Right kidney (tissue), 1 donor: ENCODE data around the gene ZMYM4.

Experiments used
- DNase-seq: peaks from one replicate; pipeline ENCODE4 v3.0.0-alpha.2; 2016

The ZMYM4 gene

DNA sequence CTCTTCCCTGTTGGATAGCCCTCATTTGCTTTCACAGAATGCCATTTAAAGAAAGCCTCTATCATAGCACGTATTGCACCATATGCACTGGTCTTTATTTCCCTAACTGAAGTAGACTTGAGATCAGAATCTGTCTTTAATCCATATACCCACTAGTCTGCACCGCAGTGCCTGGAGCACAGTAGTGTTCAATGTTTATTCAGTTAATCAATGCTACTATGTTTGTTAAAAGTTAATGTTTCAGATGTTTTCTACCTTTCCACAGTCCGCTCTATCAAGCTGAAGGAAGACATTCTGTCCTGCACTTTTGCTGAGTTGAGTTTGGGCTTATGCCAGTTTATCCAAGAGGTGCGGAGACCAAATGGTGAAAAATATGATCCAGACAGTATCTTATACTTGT, 139.2 kb downstream of the ZMYM4 start:
- no peak for DNase-seq

DNA sequence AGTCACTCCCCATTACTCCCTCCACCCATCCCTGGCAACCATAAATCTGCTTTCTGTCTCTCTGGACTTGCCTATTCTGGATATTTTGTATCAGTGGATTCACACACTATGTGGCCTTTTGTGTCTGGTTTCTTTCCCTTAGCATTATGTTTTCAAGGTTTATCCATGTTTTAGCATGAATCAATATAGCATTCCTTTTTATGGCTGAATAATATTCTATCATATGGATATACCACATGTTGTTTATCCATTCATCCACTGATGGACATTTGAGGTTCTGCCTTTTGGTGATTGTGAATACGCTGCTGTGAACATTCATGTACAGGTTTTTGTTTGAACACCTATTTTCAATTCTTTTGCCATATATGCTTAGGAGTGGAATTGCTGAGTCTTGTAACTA, 140.4 kb downstream of the ZMYM4 start:
- DNase-seq = no peak

DNA sequence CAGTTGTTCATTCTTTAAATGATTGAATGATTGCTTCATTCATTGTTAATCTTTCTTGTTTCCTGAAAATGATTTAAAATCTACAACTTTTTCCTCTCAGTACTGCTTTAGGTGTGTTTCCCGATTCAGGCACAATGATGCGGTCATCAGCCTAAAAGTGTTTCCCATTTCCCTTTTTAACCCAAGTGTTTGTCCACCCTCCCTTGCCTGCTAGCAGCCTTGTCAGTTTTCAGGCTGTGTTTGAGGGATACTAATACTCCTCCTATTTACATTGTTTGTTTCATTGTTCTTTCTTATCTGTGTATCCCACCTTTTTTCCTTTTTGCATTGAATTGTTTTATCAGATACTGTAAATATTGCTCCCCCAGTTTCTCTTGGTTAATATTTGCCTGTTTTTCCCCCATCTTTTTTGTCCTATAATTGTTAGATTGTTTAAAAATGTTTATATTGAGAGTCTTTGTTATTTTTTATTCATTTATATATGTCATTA, 157.6 kb downstream of the ZMYM4 start:
- no peak for DNase-seq

DNA sequence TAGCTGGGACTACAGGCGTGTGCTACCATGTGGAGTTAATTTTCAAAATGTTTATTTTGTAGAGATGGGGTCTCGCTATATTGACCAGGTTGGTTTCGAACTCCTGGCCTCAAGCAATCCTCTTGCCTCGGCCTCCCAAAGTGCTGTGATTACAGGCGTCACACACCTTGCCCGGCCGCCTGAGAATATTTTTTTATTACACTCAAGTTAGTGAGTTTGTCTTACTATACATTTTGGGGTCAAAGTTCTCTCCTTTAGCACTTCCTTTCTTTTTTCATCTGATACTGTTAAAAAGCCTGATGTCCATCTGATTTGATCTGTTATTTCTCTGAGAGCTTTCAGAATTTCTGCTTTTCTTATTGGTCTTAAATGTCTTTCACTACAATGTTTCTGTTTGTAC, 159.9 kb downstream of the ZMYM4 start:
- DNase-seq = no peak

DNA sequence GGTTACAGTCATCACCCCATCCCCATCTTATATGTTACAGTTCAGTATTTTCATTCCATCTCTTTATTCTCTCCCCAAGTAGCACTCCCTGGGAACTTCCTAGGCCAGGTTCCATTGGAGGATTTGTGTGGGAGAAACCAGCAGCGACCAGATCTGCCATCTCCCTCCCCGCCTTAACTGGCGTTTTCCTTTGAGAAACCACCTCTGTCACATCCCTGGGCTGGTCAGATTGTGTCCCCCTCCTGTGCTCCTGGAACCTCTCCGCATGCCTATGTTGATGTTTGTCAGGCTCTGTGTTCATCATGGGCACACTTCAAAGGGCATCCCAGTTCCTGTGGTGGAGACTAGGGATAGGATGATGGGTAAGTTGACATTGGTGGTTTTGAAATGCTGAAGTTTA, 162.3 kb downstream of the ZMYM4 start:
- no peak for DNase-seq

DNA sequence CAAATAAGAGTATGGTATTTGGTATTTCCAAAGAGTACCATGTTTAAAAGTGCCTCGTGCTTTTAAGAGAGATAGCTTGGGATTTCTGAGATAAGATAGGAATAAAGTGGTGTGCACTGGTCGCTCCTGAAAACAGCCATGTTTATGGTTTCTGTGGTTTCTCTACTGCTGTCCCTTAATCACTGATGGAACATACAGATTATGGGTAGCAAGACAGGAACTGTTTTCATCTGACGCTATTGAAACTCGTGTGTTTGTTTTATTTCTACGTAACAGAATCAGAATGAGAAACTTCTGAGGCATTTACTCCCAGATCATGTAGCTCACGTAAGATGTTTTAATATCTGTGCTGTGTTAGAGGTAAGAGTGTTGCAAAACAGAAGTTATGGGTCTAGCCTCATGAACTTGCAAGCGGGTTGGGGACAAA, 162.7 kb downstream of the ZMYM4 start:
- no peak for DNase-seq

DNA sequence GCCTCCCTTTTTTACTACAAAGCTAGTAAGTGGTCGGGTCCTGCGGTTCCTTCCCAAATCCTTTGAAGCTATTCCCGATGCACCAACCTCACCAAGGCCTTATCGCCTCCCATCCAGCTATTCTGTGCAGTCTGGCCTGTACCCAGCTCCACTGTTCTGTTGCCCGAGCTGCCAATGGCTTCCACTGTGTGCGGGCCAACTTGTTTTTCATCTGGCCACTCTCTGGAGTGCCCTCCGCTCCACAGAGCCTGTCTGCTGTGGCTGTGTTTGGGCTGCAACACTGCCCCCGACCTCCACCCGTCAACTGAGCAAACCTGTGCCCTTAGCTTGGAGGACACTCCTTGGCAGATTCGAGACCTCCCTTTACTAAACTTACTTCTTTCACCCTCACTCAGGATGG, 163.7 kb downstream of the ZMYM4 start:
- no peak for DNase-seq

DNA sequence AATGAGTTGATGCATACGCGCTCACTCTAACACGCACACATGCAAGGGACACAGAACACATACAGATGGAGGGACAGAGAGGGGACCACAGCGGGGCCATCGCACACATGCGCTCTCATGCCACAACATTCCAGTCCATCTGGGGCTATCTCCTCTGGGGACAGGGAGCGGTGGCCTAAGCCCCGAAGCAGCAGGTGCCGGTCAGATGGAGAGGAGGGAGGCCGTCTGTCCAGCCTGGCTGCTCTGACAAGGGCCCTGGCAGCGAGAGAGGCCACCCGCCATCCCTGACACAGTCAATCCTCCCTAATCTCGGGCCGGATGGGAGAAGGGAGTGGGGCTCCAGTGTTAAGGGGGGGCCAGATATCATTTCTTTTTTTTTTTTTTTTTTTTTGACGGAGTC, 165.2 kb downstream of the ZMYM4 start:
- no peak for DNase-seq

DNA sequence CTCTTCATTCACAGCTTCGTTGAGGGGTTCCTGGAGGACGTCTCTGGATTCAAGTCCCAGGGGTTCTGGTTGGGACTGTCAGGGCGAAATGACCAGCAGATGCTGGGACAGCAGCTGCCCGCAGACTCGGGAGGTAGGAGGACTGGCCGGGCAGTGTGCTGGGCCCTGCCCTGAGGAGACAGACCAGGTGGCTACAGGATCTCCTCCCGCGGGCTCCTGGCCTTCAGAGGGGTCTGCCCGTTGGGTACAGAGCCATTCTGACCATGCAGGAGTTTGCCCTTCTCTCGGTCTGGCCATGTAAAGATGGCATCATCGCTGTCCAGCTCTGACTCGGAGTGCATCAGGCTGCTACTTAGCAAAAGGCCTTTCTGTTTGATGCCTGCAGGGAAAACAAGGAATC, 166.2 kb downstream of the ZMYM4 start:
- no peak for DNase-seq

DNA sequence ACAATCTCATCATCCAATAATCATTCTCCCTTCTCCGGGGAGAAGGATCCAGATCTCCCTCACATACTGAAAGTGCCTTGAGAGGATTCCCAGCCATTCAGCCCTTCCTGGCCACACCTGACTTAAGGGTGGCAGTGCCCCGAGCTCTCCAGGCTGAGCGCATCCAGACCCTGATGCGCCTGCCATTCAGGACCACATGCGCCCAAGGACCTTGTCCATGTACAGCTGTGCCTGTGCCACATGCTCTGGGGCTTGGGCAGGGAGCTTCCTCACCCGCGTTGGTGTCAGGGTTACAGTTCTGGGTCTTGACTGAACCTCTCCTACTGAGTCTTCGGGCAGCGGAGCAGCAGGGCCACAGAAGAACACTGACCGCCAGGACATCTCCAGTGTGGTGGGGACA, 167.6 kb downstream of the ZMYM4 start:
- no peak for DNase-seq

DNA sequence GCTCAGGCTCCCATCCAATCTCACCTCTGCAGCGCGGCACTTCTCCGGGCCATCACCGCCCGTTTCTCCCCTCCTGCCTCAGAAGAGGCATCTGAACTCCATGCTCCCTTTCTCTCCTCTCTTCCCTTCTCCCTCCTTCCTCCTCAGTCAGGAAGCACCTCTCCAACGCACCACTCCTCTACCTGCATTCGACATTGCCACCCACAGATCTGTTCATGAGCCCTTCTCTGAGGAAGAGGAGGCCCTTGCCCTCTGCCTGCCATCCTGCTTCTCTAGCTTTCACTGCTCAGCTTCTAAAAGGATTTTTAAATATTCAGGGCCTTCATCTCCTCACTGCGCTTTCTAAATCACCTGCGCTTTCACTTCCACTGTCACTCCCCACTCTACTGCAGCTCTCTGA, 168.7 kb downstream of the ZMYM4 start:
- no peak for DNase-seq

DNA sequence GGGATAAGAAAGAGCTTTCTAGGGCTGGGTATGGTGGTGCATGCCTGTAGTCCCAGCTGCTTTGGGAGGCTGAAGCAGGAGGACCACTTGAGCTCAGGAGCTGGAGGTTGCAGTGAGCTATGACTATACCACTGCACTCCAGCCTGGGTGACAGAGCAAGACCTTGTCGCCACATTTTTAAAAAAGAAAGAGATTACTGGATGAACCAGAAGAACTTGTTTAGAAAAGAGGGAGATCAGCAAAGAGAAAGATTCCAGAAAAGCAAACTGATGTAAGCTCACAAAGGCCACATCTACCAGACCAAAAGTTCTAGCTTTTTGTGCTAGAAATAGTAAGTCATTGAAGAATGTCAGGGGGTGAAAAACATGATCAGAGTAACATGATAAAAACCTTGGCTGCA, 171.1 kb downstream of the ZMYM4 start:
- no peak for DNase-seq

DNA sequence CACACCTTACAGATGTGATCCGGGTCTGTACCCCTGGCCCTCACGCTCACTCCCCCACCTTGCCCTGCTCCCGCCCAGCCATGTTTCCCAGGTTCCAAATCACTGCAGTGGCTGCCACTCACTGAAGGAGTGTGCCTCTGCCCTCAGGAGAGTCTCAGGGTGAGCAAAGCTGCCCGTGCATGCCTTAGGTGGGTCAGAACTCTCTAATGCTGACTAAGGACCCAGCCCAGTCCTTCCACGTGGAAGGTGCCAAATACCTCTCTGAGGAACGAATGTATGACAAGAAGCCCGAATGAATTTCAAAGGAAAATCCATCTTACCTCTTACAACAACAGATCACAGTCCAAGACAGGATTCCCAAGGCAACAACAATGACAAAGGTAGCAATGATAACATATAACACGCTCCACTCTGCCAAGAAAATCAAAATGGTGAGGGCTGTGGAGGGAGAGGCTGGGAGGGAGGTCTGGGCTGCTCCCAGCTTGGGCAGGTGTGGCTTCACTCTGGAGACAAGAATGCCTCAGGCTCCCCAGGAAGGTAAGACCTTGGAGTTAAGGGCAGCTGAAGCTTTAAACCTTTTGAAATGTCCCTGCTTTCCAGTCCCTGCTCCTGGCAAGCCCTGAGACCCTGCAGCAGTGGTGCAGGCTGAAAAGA, 173.5 kb downstream of the ZMYM4 start:
- DNase-seq = no peak

DNA sequence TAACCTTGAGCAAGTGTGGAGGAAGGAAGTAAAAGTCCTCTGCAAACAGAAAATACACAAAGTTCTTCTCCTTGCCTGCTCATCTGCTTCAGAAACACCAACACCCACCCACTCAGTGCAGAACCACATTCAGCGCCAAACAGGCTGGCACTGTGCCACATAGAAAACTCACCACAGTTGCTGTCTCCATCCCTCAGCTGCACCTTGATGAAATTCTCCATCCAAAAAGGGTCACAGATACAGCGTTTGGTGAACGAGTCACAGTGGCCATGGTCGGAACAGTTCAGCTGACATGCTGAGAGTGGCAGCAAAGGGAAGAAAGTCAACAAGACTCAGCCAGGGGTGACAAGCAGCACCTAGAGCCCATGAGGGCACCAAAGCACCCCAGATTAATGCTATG, 174.2 kb downstream of the ZMYM4 start:
- DNase-seq = no peak

DNA sequence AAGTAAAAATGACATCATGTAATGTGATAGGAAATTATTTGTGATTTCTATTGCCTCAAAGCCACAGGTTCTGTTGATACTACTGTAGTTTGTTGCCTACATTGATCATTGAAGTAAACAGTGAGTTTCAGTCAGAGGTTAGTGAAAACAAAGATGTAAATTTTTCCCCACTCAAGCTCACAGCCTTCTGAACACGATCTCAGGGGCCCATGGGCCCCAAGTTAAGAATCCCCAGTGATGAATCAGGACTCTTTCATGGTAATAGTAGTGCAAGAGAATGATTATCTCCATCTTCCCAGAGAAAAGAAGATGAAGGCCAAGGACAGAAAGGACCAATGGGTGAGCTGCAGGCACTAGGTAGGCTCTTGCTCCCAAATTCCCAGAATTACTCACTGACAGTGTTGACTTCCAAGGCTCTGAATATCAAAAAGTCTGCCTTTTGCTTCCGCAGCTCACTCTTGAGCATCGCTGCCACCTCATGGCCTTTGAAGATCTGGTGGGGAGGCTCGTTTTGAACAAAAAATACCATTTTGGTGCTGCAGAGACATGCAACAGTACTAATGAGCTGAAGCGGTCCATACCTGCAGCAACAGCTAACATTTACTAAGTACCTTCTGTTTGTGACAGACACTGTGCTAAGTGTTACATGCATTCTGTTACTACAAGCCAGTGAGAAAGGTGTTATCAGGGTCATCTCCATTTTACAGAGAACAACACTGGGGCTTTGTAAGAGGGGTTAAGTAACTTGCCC, 175.4 kb downstream of the ZMYM4 start:
- no peak for DNase-seq

DNA sequence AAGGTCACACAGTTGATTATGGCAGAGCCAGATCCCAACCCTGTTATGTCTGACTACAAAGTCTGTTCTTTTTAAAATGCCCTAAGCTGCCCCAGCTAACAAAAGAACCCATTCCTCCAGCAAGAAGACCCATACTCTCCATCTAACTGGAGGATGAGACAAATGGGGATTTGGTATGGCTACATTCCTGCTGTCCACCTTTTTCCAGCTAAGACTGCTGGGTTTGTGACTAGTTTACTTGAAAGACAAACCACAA, 175.9 kb downstream of the ZMYM4 start:
- no peak for DNase-seq

DNA sequence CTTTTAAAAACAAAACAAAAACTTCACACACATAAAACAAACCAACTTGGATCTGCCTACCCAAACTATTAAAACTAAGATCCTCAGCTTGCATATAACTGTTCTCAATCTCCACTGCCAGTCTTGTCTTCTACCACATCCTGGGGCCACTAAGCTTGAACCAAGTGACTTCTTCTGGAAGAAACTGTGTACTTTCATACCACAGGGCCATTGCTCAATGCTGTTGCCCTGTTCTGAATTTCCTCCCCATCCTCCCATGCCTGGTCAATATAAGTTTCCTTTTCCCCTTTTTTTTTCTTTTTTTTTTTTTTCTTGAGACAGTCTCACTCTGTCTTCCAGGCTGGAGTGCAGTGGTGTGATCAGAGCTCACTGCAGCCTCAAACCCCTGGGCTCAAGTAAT, 178.8 kb downstream of the ZMYM4 start:
- no peak for DNase-seq

DNA sequence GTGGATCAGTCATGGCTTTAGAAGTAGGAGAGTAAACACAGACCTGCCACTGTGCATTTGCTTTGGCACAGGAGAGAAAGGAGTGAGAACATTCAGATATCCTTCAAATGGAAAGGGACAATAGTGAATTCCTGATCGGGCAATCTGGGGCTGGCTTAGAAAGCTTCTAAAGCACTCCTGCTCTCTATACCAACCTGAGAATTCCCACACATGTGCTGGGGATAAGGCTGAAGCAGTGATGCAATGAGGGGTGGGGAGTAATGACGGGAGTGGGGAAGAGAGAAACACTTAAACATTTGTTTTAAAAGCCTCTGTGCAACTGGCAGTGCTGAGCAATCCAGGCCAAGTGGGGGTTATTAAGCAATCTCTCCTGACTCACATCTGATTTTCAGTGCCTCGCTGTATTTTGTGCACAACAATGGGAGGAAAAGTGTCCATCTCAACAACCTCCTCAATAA, 179.9 kb downstream of the ZMYM4 start:
- DNase-seq = no peak

DNA sequence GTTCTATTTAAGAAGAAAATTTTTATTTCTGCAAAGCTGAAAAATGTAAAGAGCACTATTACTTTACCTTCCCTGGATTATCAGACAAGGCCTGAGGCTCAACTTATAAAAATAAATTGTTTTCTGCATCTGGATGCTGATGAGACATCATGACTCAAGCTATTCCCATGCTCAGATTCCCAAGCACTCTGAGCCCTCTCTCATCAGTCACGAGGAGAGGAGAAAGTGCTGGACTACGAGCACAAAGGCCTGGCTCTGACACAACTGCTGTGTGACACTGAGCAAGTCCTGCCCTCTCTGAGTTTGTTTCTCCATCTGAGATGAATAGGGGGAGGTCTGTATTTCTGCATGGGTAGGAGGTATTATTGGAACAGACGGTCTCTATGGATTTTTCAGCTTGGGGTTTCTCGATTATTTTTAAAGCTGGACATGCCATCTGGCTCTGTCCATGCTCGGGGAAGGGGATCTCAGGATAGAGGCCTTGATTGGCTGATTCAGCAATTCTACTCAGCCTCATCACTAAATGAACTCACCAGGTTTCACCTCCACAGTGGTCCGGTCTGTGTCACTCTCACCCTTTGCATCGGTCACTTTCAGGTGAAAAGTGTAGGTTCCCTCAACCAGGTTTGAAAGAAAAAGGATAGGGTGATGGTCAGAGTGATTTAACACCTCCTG, 181.0 kb downstream of the ZMYM4 start:
- no peak for DNase-seq

DNA sequence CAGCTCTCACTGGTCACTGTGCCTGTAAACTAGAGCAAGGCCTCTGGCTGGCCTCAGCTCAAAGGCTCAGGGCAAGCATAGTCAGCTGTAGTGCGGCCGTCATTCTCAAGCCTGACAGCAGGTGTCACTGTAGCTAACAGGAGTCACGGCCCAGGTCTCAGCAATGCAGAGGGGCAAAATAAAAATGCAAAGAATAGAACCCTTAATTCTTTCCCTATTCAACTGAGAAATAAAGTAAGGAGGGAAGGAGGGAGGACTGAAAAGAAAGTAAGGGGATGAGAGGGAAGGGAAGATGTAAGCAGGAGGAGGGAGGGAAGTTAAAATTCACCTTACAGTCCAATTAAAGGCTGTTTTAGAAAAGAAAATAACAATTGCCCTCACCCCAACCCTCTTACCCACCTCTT, 182.6 kb downstream of the ZMYM4 start:
- peak; percentile 29 for DNase-seq

DNA sequence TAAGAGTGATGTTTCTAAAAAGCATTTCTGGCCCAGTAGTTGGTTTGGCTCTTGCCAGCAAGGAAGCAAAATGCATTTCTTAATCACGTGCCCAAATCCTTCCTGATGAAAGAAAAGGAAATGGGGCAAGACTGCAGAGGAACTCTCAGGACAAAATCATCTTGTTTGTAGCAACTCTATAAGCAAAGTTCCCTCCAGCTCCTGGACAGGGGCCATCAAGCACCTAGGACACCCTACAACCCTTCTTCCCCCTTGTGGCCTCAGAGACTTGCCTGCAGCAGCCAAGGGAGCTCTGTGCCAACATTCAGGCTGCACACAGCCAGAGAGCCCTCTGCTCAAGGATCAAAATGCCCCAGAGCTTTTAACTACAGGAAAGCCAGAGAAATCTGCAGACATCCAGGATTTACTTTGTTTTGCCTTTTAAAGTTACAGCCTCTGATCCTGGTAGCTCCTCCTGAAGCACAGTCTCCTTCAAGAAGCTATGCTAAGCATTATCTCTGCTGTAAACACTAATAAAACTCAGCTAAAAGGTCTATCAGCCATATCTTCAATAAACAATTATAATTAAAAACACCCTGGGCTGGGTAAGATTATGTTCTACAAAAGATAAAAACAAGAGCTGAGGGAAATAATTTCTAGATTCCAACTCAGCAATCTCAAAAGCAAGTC, 183.7 kb downstream of the ZMYM4 start:
- DNase-seq = no peak

DNA sequence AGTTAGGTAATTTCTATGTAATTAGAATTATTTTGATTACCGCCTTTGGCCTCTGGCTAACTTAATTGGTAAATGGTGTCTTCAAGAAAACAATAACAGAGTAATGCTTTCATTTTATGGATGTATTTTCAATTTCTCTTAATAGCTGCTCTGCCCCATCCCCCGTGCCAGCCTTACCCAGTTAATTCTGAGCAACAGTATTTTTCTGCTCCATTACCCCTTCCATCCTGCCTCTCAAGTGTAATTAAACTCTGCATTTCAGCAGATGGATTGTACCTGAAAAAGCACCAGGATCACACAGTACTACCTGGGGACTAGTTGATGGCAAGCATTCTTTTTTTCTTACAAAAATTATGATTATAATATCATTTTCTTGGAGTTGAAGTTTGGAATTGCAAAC, 184.5 kb downstream of the ZMYM4 start:
- no peak for DNase-seq

DNA sequence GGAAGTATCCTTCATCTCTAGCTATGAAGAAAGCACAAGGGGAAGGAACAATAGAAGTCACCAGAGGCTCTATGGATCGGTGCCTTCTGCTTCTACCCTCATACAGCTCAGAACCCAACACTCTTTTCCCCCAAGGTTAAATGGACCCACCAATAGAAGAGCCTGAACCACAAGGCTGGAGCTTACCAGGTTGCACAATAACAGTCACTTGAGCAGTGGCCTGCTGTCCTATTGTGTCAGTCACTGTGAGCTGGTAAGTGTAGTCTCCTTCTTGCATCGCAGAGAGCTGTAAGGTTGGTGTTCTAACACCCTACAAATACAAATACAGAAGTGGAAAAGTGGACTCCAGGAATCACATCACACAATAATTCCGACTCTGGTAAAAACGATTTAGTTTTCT, 185.7 kb downstream of the ZMYM4 start:
- DNase-seq = no peak
